Posterior cingulate gyrus (tissue), 11 donors: ENCODE data around the gene PTPA.

Source experiments
- DNase-seq, 10 donors: peaks; one replicate each; pipeline versions ENCODE4 v3.0.0 to v3.0.0-alpha.2; 2020 to 2021; ENCODE audit warnings: mixed read lengths in 3 of 10
- intact Hi-C: fragments of 100-400 bp; cut with DNase I; formaldehyde crosslinking; loops from one replicate; pipeline ENCODE4 v1.15.1; 2023

Gene PTPA

GRCh38 chr9:129110740-129111527 lies at the start of gene PTPA, which contains the start of gene CRAT:
PTPA (plus strand) TSS chr9:129111415; CDS start chr9:129111601, 186 bp downstream.
CRAT (minus strand) TSS chr9:129110793; CDS start chr9:129110509, 284 bp downstream.
- intact Hi-C loops = loop anchor here (5.0 kb wide), 1 partner anchor 84 kb away; the partner anchor contains the start of gene SH3GLB2
- peak; percentile 93 to 99 (median 97) for DNase-seq

DNA sequence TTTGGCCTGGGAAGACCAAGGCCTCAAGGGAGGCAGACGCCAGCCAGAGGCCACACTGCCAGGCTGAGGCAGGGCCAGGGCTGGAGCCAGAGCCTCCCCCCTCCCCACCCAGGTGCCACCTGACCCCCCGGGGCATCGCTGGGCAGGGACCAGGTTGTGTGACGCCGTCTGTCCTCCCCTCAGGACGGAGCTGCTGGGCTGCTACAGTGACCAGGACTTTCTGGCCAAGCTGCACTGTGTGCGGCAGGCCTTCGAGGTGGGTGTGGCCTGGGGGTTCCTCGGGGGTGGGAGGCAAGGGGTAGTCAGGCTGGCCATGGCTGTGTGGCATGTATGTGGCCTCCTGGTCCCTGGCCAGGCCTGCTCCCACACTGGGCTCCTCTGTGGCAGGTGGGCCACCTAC lies 48.2 kb upstream of the PTPA start:
- no peak for DNase-seq
- intact Hi-C loops = no loop called here

- intact Hi-C loops = no loop called here
- DNase-seq = peak in 1 of 10 donors; percentile 52
Measured at GRCh38 chr9:129064499-129064908, 46.7 kb upstream of the PTPA start.

GRCh38 chr9:129068110-129068509 lies 43.1 kb upstream of the PTPA start:
- intact Hi-C loops = no loop called here
- no peak for DNase-seq

DNA sequence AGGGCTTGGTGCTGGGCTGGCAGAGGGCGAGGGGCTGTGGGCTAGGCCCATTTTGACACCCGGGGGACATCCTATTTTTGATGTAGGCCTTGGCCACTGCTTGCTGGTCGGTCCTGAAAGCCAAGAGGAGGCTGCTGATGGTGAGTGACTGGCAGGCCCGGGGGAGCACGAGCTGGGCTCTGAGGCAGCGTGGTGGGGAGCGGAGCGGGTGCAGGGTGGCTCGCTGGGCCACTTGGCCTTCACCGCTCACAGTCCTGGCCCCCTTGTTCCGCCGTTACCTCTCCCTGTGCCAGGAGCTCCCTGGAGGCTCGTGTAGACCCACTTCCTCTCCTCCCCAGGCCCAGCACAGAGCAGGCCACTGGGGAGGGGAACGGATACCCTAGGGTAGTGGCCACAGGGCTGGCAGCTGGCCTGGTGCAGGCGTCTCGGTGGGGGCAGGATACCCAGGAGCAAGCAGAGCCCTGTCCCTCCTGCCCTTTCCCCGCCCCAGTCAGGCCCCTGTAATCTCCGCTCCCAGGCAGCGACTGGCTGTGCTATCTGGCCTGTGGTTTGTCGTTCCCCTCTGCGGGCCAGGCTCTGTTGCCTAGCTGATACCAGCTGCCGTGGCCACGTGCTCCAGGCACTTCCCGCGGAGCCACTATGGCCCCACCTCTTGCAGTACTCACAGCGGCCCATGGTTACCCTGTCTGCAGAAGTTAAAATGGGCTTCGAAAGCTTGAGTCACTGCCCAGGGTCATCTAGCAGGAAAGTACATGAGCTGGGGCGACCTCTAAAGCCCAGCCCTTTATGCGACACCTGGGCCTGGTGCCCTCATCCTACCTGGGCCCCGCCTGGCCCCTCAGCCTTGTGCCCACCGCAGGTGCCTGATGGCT lies 42.0 kb upstream of the PTPA start:
- intact Hi-C loops = no loop called here
- DNase-seq = peak in 8 of 10 donors; percentile 28 to 93 (median 46)

- intact Hi-C loops = no loop called here
- DNase-seq = peak in 1 of 10 donors; percentile 59
Measured at GRCh38 chr9:129069862-129070641, 41.2 kb upstream of the PTPA start.

DNA sequence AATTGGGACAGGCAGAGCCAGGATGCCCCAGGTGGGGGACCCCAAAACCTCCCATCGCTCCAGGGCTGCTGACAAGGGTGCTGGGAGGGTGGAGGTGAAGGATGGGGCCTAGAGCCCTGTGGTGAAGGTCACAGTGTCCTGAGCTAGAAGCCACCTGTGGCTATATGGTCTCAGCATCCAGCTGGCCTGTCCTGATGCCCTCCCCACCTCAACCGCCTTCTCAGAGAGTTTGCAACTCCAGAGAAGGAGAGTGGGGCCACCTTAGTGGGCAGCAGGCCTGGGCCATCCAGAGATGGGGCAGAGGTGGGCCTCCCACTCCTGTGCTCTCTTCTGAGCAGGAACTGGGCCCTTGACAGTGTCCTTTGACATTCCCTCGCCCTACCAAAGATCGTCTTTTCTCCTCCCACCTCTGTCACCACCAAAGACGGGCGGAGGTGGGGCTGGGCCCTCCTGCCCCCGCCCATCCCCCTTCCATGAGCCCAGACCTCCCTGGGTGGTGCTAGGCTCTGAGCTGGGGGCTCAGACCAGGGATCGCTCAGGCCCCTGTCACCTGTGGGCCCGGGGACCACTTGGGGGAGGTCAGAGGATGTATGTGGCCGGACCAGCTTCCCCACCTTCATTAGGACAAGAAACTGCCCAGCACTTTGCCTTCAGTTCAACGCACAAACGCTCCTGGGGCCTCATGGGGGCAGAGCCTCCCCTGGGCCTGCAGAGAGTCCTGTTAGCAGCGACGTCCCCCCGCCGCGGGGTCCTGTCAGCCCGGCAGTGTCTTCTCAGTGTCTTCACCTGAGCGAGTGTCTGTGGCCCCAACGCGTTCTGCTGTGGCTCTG lies 40.3 kb upstream of the PTPA start:
- peak in 1 of 10 donors; percentile 59 for DNase-seq
- intact Hi-C loops = no loop called here

DNA sequence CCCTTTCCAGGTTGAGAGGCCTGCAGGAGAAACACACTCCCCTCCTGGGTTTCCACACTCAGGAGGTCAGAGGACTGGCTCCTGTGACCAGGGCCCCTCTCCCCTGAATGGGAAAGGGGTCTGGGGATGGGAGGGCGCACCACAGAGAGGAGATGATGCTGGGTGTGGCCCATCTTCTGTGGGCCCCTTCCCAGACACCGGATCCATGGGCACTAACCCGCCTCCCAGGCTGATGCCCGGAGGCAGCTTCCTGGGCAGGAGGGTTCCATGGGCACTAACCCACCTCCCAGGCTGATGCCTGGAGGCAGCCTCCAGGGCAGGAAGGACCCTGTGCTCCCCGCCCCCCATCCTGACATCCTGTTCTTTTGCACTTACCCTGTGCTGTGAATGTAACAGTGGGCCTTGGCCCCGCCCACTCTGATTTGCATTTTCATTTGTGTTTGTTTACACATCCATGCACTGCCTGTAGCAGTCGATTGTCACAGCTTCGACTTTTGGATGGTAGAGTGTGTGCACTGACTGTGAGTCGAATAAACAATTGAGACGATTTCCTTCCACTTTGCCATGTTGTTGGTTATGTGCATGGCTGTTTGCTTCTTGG lies 39.6 kb upstream of the PTPA start:
- intact Hi-C loops = no loop called here
- DNase-seq = peak in 1 of 10 donors; percentile 63

DNA sequence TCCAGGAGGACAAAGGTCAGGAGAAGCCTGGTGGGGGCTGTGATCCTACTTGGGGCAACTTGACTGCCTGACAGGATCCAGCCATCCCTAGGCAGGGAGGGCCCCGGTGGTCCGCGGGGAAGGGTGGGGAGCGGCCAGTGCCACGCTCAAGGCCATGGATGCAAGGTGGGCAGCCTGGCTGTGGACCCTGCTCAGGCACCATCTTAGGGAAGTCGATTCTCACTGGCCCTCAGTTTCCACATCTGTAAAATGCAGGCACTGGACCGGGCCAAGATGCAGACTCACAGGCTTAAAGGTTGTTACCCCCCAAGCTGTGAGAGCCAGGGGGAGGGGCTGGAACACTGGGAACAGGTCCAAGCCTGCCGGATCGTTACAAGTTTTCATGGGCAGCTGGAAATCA lies 39.0 kb upstream of the PTPA start:
- peak in 1 of 10 donors; percentile 78 for DNase-seq
- intact Hi-C loops = no loop called here

GRCh38 chr9:129073404-129073803 lies 37.8 kb upstream of the PTPA start:
- DNase-seq = peak in 1 of 10 donors; percentile 53
- intact Hi-C loops = no loop called here

DNA sequence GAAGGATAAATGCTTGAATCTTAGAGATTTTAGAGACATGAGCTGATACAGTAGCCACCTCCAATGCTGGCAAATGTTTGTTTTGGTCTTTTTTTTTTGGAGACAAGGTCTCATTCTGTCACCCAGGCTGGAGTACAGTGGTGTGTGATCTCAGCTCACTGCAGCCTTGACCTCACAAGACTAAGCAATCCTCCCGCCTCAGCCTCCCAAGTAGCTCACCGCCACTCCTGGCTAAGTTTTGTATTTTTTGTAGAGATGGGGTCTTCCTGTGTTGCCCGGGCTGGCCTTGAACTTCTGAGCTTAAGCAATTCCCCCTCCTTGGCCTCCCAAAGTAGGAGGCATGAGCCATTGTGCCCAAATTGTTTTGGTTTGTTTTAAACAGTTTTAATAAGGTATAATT lies 37.1 kb upstream of the PTPA start:
- DNase-seq = no peak
- intact Hi-C loops = no loop called here

GRCh38 chr9:129075996-129076639 lies 35.1 kb upstream of the PTPA start:
- intact Hi-C loops = no loop called here
- DNase-seq = peak in 1 of 10 donors; percentile 32

DNA sequence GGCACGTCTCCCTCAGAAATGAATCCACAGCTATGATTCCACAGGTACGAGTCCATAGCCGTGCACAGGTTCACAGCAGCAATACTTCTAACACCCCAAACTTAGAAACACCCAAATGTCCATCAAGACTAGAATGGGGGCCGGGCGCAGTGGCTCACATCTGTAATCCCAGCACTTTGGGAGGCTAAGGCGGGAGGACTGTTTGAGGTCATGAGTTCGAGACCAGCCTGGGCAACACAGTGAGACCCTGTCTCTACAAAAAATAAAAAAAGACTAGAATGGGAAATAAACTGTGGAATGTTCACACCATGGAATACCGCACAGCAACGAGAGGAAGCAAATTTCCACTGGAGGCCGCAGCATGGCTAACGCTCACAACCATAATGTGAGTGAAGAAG lies 34.6 kb upstream of the PTPA start:
- intact Hi-C loops = no loop called here

GRCh38 chr9:129077236-129077635 lies 34.0 kb upstream of the PTPA start:
- intact Hi-C loops = no loop called here
- DNase-seq = no peak

More for the DNA sequence above, 34.6 kb upstream of the PTPA start:
- peak in 1 of 10 donors; percentile 53 for DNase-seq

GRCh38 chr9:129078691-129079503 lies 32.3 kb upstream of the PTPA start:
- intact Hi-C loops = no loop called here
- DNase-seq = peak in 1 of 10 donors; percentile 41

DNA sequence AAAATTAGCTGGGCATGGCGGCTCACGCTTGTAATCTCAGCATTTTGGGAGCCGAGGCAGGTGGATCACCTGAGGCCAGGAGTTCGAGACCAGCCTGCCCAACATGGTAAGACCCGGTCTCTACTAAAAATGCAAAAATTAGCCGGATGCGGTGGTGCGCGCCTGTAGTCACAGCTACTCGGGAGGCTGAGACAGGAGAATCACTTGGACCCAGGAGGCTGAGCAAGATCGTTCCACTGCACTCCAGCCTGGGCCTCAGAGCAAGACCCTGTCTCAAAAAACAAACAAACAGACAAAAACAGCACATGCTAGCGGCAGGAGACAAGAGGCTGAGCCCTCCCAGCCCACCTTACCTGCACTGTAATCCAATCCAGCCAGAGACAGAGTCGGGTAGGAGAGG lies 31.4 kb upstream of the PTPA start:
- DNase-seq = no peak

GRCh38 chr9:129080298-129080600 lies 31.0 kb upstream of the PTPA start:
- no peak for DNase-seq
- intact Hi-C loops = loop anchor here (2.0 kb wide), 1 partner anchor 43 kb away; the partner anchor contains the start of gene MIGA2

More for the DNA sequence above, 31.4 kb upstream of the PTPA start:
- intact Hi-C loops = loop anchor here (2.0 kb wide), 1 partner anchor 43 kb away; the partner anchor contains the start of gene MIGA2
